GM21381 (cell line): Measurements from ENCODE around the gene PROC.

Source experiments
- ATAC-seq: cut with Tn5 transposase; IDR thresholded peaks from one replicate; pipeline ENCODE4 v1.9.1; 2021; ENCODE audit warnings: mild to moderate bottlenecking, moderate library complexity; ENCODE audit not compliant: unreplicated experiment

The PROC gene

DNA sequence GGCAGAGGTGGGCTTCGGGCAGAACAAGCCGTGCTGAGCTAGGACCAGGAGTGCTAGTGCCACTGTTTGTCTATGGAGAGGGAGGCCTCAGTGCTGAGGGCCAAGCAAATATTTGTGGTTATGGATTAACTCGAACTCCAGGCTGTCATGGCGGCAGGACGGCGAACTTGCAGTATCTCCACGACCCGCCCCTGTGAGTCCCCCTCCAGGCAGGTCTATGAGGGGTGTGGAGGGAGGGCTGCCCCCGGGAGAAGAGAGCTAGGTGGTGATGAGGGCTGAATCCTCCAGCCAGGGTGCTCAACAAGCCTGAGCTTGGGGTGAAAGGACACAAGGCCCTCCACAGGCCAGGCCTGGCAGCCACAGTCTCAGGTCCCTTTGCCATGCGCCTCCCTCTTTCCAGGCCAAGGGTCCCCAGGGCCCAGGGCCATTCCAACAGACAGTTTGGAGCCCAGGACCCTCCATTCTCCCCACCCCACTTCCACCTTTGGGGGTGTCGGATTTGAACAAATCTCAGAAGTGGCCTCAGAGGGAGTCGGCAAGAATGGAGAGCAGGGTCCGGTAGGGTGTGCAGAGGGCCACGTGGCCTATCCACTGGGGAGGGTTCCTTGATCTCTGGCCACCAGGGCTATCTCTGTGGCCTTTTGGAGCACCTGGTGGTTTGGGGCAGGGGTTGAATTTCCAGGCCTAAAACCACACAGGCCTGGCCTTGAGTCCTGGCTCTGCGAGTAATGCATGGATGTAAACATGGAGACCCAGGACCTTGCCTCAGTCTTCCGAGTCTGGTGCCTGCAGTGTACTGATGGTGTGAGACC, at the start of gene PROC:
Gene PROC, plus strand, starts transcription at position 128 of the 812 bp plus-strand sequence. CDS start 1,516 bp downstream, outside the sequence.
- ATAC-seq: no peak

- ATAC-seq: no peak
Measured at GRCh38 chr2:127370010-127370409, 48.2 kb upstream of the PROC start.

DNA sequence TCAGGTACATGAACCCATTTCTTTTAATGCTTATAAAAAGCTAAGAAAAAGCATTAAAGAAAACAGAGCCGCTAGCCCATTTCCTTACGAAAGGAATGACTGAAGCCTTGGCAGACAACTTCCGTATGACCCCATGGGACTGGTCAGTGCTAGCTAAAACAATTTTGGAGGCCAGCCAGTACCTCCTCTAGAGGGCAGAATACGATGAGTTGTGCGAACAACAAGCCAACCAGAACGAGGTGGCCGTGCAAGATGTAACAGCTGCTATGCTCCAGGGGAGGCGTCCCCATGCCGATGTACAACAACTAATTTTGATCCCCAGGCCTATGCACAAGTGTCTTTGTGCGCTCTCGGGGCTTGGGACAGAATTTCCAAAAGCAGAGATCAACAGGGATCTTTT, 47.2 kb upstream of the PROC start:
- ATAC-seq: no peak

DNA sequence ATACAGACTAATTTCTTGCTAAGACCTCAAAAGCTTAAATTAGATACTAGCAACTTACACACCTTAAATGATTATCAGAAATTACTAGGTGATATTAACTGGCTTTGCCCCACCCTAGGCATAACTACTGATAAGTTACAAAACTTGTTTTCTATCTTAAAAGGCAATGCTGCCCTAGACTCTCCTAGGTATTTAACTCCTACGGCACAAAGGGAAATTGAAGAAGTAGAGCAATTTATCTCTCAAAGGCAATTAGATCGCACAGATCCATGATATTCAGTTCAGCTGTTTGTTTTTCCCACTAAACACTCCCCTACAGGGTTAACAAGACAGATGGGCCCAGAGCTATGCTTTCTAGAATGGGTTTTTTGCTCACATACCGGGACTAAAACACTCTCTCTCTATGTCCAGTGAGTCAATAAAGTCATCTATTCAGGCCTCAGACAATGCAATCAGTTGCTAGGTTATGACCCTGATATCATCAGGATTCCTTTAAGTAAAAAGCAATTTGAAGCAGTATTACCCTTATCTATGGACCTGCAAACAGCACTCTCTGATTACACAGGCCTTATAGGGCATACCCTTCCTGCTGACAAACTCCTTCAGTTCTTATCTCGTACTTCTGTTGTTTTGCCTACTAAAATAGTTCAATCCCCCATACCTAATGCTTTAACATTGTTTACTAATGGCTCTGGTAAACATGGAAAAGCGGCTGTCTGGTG, 44.7 kb upstream of the PROC start:
- ATAC-seq: no peak

- ATAC-seq: no peak
Measured at GRCh38 chr2:127376257-127376656, 42.0 kb upstream of the PROC start.

GRCh38 chr2:127377262-127377661, 41.0 kb upstream of the PROC start:
- no peak for ATAC-seq

DNA sequence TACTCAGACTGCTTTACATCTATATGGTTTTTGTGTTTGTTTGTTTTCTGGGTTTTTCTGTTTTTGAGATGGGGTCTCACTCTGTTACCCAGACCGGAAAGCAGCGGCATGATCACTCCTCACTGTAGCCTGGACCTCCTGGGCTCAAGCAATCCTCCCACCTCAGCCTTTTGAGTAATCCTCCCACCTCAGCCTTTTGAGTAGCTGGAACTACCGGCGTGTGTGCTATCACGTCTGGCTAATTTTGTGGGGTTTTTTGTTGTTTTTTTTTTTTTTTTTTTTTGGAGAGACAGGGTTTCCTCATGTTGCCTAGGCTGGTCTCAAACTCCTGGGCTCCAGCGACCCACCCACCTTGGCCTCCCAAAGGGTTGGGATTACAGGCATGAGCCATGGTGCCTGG, 39.5 kb upstream of the PROC start:
- no peak for ATAC-seq

DNA sequence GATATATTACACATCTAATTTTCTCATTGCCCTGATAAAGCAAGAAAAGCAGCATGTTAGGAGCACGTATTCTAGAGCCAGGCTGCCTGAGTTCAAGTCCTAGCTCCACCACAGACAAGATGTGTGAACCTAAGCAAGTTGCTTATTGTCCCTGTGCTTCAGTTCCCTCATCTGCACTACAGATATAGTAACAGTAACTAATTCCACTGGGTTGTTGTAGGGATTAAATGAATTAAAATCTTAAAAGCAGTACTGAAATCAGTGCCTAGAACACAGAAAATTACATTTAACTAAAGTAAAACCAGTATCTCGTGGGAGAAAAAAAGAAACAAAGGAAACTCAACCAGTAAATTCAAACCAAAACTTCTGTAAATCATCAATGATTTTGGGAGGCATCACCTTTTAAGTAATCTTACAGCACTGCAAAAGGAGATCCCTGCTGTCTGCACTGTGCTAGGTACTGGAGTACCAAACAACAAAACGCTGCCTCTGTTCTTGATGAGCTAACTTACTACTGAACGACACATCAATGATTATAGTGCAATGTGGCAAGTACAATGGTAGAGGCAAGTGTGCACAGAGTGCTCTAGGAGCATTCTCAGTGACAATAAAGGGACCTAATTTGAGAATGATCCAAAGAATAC, 38.4 kb upstream of the PROC start:
- no peak for ATAC-seq

- ATAC-seq: no peak
Measured at GRCh38 chr2:127381762-127382161, 36.5 kb upstream of the PROC start.

DNA sequence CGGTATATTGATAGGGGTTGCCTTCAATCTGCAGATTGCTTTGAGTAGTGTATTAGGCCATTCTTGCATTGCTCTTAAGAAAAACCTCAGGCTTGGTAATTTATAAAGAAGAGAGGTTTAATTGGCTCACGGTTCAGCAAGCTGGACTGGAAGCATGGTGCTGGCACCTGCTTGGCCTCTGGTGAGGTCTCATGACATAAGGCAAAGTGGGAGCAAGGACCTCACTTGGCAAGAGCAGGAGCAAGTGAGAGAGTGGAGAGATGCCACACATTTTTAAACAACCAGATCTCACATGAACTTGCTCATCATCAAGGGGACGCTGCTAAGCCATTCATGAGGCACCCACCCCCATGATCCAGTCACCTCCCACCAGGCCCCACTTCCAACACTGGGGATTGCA, 35.4 kb upstream of the PROC start:
- no peak for ATAC-seq

DNA sequence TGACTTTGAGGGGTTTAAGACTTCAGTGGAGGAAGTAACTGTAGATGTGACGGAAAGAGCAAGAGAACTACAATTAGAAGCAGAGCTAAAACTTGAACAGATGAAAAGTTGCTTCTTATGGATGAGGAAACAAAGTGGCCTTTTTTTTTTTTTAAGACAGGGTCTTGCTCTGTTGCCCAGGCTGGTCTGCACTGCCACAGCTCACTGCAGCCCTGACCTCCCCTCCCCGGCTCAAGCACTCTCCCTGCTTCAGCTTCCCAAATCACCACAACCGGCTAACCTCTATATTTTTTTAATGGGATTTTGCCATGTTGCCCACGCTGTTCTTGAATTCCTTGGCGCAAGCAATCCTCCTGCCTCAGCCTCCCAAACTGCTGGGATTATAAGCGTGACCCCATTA, 33.7 kb upstream of the PROC start:
- no peak for ATAC-seq

DNA sequence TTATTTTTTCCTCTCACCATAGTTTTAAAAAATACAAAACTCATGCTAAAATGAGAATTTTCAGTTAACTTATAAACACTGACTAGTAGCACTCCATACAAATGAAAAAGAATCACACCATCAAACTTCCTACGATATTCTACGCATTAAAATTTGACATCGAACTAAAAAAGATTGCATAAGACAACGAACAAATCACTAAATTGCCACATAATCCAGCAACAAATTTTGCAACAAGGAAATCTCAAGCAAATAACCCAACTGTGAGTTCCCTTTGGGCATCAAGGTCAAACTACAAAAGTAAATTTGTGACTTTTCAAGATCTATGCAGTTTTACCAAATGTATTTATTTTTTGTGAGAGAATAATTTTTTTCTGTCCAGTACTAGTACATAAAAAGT, 32.0 kb upstream of the PROC start:
- ATAC-seq: no peak

DNA sequence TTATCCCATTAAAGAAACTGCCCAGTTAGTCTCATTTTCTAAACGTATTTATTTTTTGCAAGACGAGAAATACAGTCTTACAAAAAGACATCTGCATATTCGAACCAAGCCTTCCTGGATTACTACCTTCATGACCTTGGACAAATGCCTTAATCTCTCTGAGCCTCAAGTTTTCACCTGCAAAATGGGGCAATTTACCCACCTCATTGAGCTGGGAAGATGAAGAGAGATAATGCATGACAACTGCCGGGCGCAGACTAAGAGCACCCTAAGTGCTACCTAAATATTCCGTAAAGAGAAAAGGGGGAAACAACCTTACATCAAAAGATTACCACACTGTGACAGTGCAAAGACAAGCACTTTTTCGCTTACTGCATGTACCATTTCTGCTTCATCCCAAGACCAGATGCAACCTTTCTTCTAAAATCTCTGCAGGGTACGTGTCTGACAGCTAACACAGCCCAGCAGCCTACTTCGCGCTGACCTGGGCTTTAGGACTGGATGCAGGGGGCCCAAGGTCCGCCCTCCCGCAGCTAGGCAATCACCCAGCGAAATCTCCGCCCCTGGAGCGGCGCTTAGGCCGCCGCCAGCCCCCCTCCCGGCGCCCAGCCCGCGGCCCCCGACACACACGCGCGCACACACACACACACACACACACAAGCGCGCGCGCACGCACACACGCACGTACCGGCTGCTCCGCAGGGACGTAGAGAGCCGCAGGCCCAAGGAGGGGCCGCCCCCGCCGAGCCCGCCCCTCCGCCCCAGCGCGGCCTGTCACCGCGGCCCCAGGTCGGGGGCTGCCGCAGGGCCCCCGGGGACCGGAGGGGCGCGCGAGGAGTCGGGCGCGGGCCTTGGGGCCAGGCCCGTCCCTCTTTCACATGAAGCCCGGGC, 31.2 kb upstream of the PROC start:
- ATAC-seq: peak; percentile 64

DNA sequence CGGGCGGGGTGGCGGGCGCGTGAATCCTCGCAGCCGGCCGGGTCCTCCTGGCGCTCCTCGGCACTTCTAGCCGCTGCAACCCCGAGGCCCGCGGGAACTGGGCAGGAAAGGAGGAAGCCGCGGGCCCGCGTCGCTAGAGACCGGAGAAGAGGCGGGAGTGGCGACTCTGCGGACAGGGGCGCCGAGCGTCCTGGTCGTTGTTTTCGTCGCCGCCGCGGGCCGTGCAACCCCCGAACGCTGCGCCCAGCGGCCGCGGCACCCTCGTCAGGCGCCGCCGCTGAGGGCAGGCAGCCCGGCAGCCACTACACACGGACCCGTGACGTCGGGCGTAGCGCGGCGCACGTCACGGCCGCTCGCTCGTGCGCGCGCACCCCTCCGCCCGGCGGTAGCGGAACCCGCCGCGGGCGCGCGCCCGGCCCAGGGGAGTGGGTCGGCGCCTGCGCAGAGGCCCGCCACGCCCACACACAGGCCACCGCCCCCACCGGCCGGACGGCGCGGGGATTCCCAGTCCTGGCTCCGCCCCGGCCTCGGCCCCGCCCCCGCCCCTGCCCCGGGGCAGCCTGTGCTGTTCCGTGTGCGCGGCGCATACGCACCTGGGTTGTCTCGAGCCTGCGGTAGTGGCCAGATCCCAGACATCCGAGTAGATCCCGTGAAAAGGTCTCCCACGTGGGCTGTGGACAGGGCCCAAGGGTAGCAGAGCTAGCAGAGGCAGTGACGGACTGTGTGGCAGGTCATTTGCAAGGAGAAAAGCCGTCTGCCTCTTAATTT, 30.4 kb upstream of the PROC start, which contains the start of gene MAP3K2:
Gene MAP3K2, minus strand, starts transcription at position 321 of the 768 bp plus-strand sequence. CDS start 44,846 bp downstream, outside the sequence.
- peak; percentile 71 for ATAC-seq

DNA sequence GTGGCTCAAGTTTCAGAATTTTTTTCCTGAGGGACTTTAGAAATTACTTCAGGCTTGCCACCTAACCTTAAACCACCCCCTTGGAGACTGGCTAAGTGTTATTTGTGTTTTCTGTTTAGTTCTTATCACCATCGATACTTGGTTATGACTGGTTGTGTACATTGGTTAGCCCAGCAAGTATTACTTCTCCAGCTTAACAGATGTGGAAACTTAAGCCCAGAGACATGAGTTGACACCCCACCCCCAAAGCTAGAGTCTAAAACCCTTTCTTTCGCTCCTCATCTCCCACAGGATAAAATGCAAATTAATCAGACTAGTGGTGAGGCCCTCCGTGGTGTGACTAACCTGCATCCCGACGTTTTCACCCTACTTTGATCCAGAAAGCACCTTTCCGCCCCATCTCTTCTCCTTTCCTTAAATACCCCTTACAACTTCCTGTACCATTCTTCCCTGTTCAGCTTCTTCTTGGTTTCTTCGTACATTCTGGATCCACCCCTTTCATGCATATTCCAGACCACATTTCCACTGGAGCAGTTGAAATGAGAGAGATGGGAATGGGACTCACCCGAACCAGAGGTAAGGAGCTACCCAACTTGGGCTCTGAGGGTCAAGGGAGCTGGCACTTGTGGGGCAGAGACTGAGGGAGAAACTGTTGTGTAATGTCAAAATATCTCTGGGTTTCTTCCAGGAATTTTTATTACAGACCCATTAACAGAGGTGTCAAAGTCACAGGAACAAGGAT, 29.6 kb upstream of the PROC start:
- ATAC-seq: peak; percentile 13

DNA sequence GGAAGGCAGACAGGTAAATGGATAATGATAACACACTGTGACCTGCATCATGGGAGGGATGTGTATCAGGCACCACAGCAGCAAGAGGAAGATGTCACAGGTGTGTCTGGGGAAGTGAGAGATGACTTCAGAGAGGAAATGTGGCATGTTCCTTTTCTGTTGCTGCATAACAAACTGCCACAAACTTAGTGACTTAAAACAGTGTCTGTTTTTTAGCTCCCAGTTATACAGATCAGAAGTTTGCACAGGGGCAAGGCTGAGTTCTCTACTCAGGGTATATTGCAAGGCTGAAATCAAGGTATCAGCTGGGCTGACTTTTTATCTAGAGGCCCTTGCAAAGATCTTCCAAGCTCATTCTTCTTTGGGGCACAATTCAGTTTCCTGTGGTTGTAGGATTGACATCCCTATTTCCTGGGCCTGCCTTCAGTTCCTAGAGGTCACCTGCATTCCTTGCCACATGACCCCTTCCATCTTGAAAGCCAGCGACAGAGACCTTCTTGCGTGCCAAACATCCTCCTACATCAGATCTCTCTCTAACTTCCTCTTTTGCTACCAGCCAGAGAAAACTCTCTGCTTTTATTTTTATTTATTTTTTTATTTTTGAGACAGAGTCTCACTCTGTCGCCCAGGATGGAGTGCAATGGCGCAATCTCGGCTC, 28.3 kb upstream of the PROC start:
- ATAC-seq: no peak

DNA sequence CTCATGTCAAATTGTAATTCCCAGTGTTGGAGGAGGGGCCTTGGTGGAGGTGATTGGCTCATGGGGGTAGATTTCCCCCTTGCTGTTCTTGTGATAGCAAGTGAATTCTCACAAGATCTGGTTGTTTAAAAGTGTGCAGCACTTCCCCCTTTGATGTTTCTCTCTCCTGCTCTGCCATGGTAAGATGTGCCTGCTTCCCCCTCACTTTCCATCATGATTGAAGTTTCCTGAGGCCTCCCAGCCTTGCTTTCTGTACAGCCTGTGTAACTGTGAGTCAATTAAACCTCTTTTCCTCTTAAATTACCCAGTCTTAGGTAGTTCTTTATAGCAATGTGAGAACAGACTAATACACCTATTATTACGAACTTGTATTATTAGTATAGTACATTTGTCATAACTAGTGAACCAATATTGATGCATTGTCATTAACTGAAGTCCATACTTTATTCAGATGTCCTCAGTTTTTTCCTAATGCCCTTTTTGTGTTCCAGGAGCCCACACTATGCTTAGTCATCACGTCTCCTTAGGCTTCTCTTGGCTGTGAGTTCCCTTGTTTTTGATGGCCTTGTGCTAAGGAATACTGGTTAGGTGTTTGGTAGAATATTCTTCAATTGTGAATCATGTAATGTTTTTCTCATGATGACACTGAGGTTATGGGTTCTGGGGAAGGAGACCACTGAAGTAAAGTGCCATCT, 25.9 kb upstream of the PROC start:
- no peak for ATAC-seq
